SK-N-SH (cell line): ENCODE measurements around the gene GTPBP10. TPM values are rescaled to one million over a fixed set of nuclear protein-coding genes. Genes with fewer than 3 reads are reported as not detected.

Source experiments
- CTCF ChIA-PET: fragments of 300-600, 350-600 bp; formaldehyde crosslinking; extraction: SDS; loops from one replicate; lab custom pipeline; 2021; lab: Yijun Ruan, JAX
- POLR2A ChIA-PET: fragments of 350-600 bp; sonication (Branson Sonifier 250); formaldehyde crosslinking; extraction: SDS; loops from one replicate; lab custom pipeline; 2020; ENCODE audit warnings: antibody characterized with exemption, inconsistent platforms; lab: Yijun Ruan, JAX
- DNase-seq: peaks from one replicate; pipeline ENCODE4 v3.0.0; 2012
- H2AFZ ChIP-seq: fragments of 200-600 bp; sonication (generic); 2 replicates; pipeline ENCODE4 v1.8.1; 2016; ENCODE audit warnings: antibody characterized with exemption, mild to moderate bottlenecking, low read depth
- H3F3A ChIP-seq: fragments of 200-600 bp; sonication (generic); replicated peaks from 2 replicates; pipeline ENCODE3; 2016; ENCODE audit warnings: antibody characterized with exemption, mild to moderate bottlenecking; ENCODE audit not compliant: insufficient read depth
- H3K27ac ChIP-seq, 2 experiments: fragments of 200-500 bp in 1 of 2; fragments of 200-600 bp in 1 of 2; sonication (Bioruptor generic) in 1 of 2; sonication (generic), shearing (Covaris generic) in 1 of 2; 2 replicates each; pipeline versions ENCODE4 v1.5.1 to v1.6.1; 2014 to 2016; ENCODE audit warnings: low read depth in 2 of 2, inconsistent platforms in 1 of 2, low read length in 1 of 2, mild to moderate bottlenecking in 1 of 2, mixed read lengths in 1 of 2
- H3K27me3 ChIP-seq: fragments of 200-600 bp; sonication (generic), shearing (Covaris generic); 2 replicates; pipeline ENCODE4 v1.6.1; 2016; ENCODE audit warnings: mixed run types; ENCODE audit not compliant: insufficient read depth
- H3K36me3 ChIP-seq, 2 experiments: fragments of 200-500 bp in 1 of 2; fragments of 200-600 bp in 1 of 2; sonication (Bioruptor generic) in 1 of 2; sonication (generic) in 1 of 2; replicated peaks in 1 of 2; 2 replicates each; pipeline versions ENCODE3 to v1.5.1; 2014 to 2016; ENCODE audit warnings: low read length in 1 of 2, mild to moderate bottlenecking in 1 of 2; ENCODE audit not compliant: insufficient read depth in 2 of 2, control insufficient read depth in 1 of 2
- H3K4me1 ChIP-seq, 2 experiments: fragments of 200-500 bp in 1 of 2; fragments of 200-600 bp in 1 of 2; sonication (Bioruptor generic) in 1 of 2; sonication (generic), shearing (Covaris generic) in 1 of 2; 2 replicates each; pipeline versions ENCODE4 v1.5.1 to v1.6.1; 2014 to 2016; ENCODE audit warnings: low read depth in 1 of 2, low read length in 1 of 2, mixed run types in 1 of 2; ENCODE audit not compliant: insufficient read depth in 2 of 2, control insufficient read depth in 1 of 2
- H3K4me2 ChIP-seq: fragments of 200-600 bp; sonication (generic), shearing (Covaris generic); 2 replicates; pipeline ENCODE4 v1.6.1; 2017; ENCODE audit warnings: mixed run types
- H3K4me3 ChIP-seq, 2 experiments: fragments of 200-500 bp in 1 of 2; fragments of 200-600 bp in 1 of 2; sonication (Bioruptor generic) in 1 of 2; sonication (generic), shearing (Covaris generic) in 1 of 2; 2 replicates each; pipeline versions ENCODE4 v1.5.1 to v1.8.1; 2014 to 2016; ENCODE audit warnings: low read depth in 2 of 2, inconsistent platforms in 1 of 2, low read length in 1 of 2, mild to moderate bottlenecking in 1 of 2, mixed read lengths in 1 of 2, moderate library complexity in 1 of 2
- H3K79me2 ChIP-seq: fragments of 200-600 bp; sonication (generic); 2 replicates; pipeline ENCODE4 v1.8.1; 2017; ENCODE audit warnings: mild to moderate bottlenecking; ENCODE audit not compliant: insufficient read depth
- H3K9ac ChIP-seq: fragments of 200-600 bp; sonication (generic); 2 replicates; pipeline ENCODE4 v1.6.1; 2017; ENCODE audit warnings: mixed run types
- H3K9me2 ChIP-seq: fragments of 200-600 bp; sonication (generic); 2 replicates; pipeline ENCODE4 v1.6.1; 2017; ENCODE audit warnings: mixed run types
- H3K9me3 ChIP-seq: fragments of 200-600 bp; sonication (generic); 2 replicates; pipeline ENCODE4 v1.6.1; 2017; ENCODE audit warnings: mixed run types, mild to moderate bottlenecking, moderate library complexity
- H4K20me1 ChIP-seq: fragments of 200-600 bp; sonication (generic); 2 replicates; pipeline ENCODE4 v1.6.1; 2017; ENCODE audit warnings: mild to moderate bottlenecking, mixed run types; ENCODE audit not compliant: insufficient read depth
- EP300 ChIP-seq, 2 experiments: IDR thresholded peaks; 2 replicates each; pipeline versions ENCODE4 v1.4.0 to v1.6.1; 2012; ENCODE audit warnings: borderline replicate concordance in 1 of 2, low read depth in 1 of 2, low read length in 1 of 2
- EZH2phosphoT487 ChIP-seq: fragments of 200-600 bp; sonication (generic); IDR thresholded peaks from 2 replicates; pipeline ENCODE4 v1.6.1; 2017; ENCODE audit warnings: low read depth, mixed run types, mild to moderate bottlenecking, antibody characterized with exemption, moderate library complexity, borderline replicate concordance
- FOXJ3 ChIP-seq: sonication (generic); formaldehyde crosslinking; IDR thresholded peaks from 2 replicates; pipeline ENCODE4 v1.5.1; 2020; ENCODE audit warnings: mild to moderate bottlenecking, missing genetic modification reagents
- JUND ChIP-seq: IDR thresholded peaks from 2 replicates; pipeline ENCODE4 v1.4.0; 2012
- MAX ChIP-seq: IDR thresholded peaks from 2 replicates; pipeline ENCODE4 v1.4.0; 2012; ENCODE audit warnings: low read depth
- PBX3 ChIP-seq: IDR thresholded peaks from 2 replicates; pipeline ENCODE4; 2012
- RXRA ChIP-seq: IDR thresholded peaks from 2 replicates; pipeline ENCODE4 v1.4.0; 2012; ENCODE audit warnings: low read depth, mild to moderate bottlenecking, borderline replicate concordance
- SMC3 ChIP-seq: IDR thresholded peaks from 2 replicates; pipeline ENCODE4 v1.6.1; 2012; ENCODE audit warnings: low read depth, low read length, improper control_type of control experiment
- TCF12 ChIP-seq: IDR thresholded peaks from 2 replicates; pipeline ENCODE4 v1.4.0; 2012
- USF1 ChIP-seq: IDR thresholded peaks from 2 replicates; pipeline ENCODE4 v1.4.0; 2012; ENCODE audit warnings: low read depth, borderline replicate concordance
- ZBTB33 ChIP-seq: IDR thresholded peaks from 2 replicates; pipeline ENCODE4 v1.4.0; 2012; ENCODE audit warnings: low read depth, borderline replicate concordance
- WGBS: methylation state at CpG from one replicate; pipeline ENCODE4 v1.1.6; 2017; ENCODE audit warnings: low lambda C conversion rate; 5-methylcytosine and 5-hydroxymethylcytosine counted together
- polyA plus RNA-seq, 3 experiments: library from polyadenylated mRNA; depleted of rRNA; stranded (reverse); fragments of >200 nt; gene quantifications; 2 replicates each; pipeline ENCODE4 v1.2.3, GENCODE V29; 2012

The GTPBP10 gene
- polyA plus RNA-seq, 1 of the 3 experiments (the other 2 are of a cell fraction), result 8.5 TPM

- H3K79me2 ChIP-seq, result peaks cover 5% of the 10 kb centered on the region; the same call in 1 of the 2 replicates
- H4K20me1 ChIP-seq, result no peaks in the 10 kb centered on the region
- H3K27me3 ChIP-seq, result no peaks in the 10 kb centered on the region
- no peak overlapping the region for H3K27ac ChIP-seq
- TF ChIP-seq FOXJ3 (CRISPR knock-in tag) (no peak), RXRA (no peak), TCF12 (no peak), MAX (no peak), SMC3 (no peak), ZBTB33 (no peak), PBX3 (no peak), EZH2phosphoT487 (no peak), EP300 (IDR thresholded peaks at IDR 0.05; ENCODE audit: borderline replicate concordance in 1 of 2, low read depth in 1 of 2, low read length in 1 of 2) (no peak), JUND (no peak), USF1 (no peak)
- 0 out of 2 replicates have a peak, but pooled peaks cover 3% of the 10 kb centered on the region for H3K9me3 ChIP-seq
- DNase-seq, result no peak
- H3K9me2 ChIP-seq, result no peaks in the 10 kb centered on the region
- H3K4me3 ChIP-seq, result no peak overlapping the region
- no peak overlapping the region for H2AFZ ChIP-seq
- H3K4me1 ChIP-seq, result peaks cover 0 to 3% of the 10 kb centered on the region in 2 experiments; a peak in 2 of 4 replicates
- ChIA-PET POLR2A (no interaction called here), CTCF (interaction anchor here (1.0 to 1.8 kb wide), 3 partner anchors 13 to 45 kb away, joined by 3 to 5 read pairs (median 4); partner anchors contain the start of gene GTPBP10)
- no peak overlapping the region for H3K9ac ChIP-seq
- no peak overlapping the region for H3K4me2 ChIP-seq
- peaks cover 18% of the 10 kb centered on the region for H3F3A ChIP-seq
- peaks cover 13 to 37% of the 10 kb centered on the region in 2 experiments for H3K36me3 ChIP-seq
These were observed 44.4 kb downstream of the GTPBP10 start for GRCh38 chr7:90390926-90391325.

- no peaks in the 10 kb centered on the region for H3K27me3 ChIP-seq
- no peak overlapping the region for H3K27ac ChIP-seq
- no peak for DNase-seq
- H2AFZ ChIP-seq, result no peak overlapping the region
- H3K36me3 ChIP-seq, result peaks cover 8 to 31% of the 10 kb centered on the region in 2 experiments
- H3K4me1 ChIP-seq, result peaks cover 0 to 4% of the 10 kb centered on the region in 2 experiments; a peak in 2 of 4 replicates
- ChIA-PET POLR2A (no interaction called here), CTCF (interaction anchor here (1.8 kb wide), 1 partner anchor 46 kb away, joined by 5 read pairs; the partner anchor contains the start of gene GTPBP10)
- H3K9ac ChIP-seq, result no peak overlapping the region
- H3K9me2 ChIP-seq, result no peaks in the 10 kb centered on the region
- 0 out of 2 replicates have a peak, but pooled peaks cover 3% of the 10 kb centered on the region for H3K9me3 ChIP-seq
- TF ChIP-seq FOXJ3 (CRISPR knock-in tag), result no peak
- H3K4me3 ChIP-seq, result no peak overlapping the region
- no peaks in the 10 kb centered on the region for H4K20me1 ChIP-seq
- H3F3A ChIP-seq, result peaks cover 13% of the 10 kb centered on the region
- WGBS, result 97% methylated on average over 5 of the region's 5 CpGs
- H3K79me2 ChIP-seq, result 0 out of 2 replicates have a peak, but pooled peaks cover under 1% of the 10 kb centered on the region
- H3K4me2 ChIP-seq, result no peak overlapping the region
These were observed 45.0 kb downstream of the GTPBP10 start for GRCh38 chr7:90391488-90391887.
